ENCODE data around the gene ELOB. TPM values are rescaled to one million over a fixed set of nuclear protein-coding genes. Genes with fewer than 3 reads are reported as not detected.
A peak's percentile ranks its signal among the peaks of the same experiment; 100 is the strongest.

The ELOB gene
- polyA plus RNA-seq (2012; ENCODE audit: insufficient read length, low read depth): 540 TPM

GRCh38 chr16:2777231-2777902 is at the start of gene ELOB:
ELOB (minus strand) TSS chr16:2777280; CDS start chr16:2777239, 41 bp downstream.
- TF ChIP-seq POLR2AphosphoS5 (IDR thresholded peaks at IDR 0.05; ENCODE audit: low read depth, low read length) (peak; percentile 87), TAF1 (IDR thresholded peaks at IDR 0.05; ENCODE audit: borderline replicate concordance, insufficient read depth, low read length) (peak; percentile 90), SIN3A (IDR thresholded peaks at IDR 0.05; ENCODE audit: borderline replicate concordance, insufficient read depth, low read length) (no peak), FOXP2 (optimal IDR thresholded peaks at IDR 0.05; ENCODE audit: borderline replicate concordance, extremely low read depth, extremely low read length, insufficient read depth) (peak; percentile 21), REST (IDR thresholded peaks at IDR 0.05; ENCODE audit: insufficient read depth in 1 of 2, low read depth in 2 of 2, low read length in 2 of 2) (peak in 1 of 2 experiments; percentile 30; a peak in 1 of 4 replicates)

- TF ChIP-seq POLR2AphosphoS5 (IDR thresholded peaks at IDR 0.05; ENCODE audit: low read depth, low read length): no peak
- TF ChIP-seq SIN3A (IDR thresholded peaks at IDR 0.05; ENCODE audit: borderline replicate concordance, insufficient read depth, low read length): no peak
- TF ChIP-seq FOXP2 (optimal IDR thresholded peaks at IDR 0.05; ENCODE audit: borderline replicate concordance, extremely low read depth, extremely low read length, insufficient read depth): no peak
- TF ChIP-seq TAF1 (IDR thresholded peaks at IDR 0.05; ENCODE audit: borderline replicate concordance, insufficient read depth, low read length): no peak
- TF ChIP-seq REST (IDR thresholded peaks at IDR 0.05; ENCODE audit: insufficient read depth in 1 of 2, low read depth in 2 of 2, low read length in 2 of 2): no peak
These were observed 48.8 kb upstream of the ELOB start for GRCh38 chr16:2825906-2826305.

GRCh38 chr16:2825049-2825742 is 48.1 kb upstream of the ELOB start:
- TF ChIP-seq SIN3A (IDR thresholded peaks at IDR 0.05; ENCODE audit: borderline replicate concordance, insufficient read depth, low read length) (no peak), POLR2AphosphoS5 (IDR thresholded peaks at IDR 0.05; ENCODE audit: low read depth, low read length) (no peak), REST (IDR thresholded peaks at IDR 0.05; ENCODE audit: insufficient read depth in 1 of 2, low read depth in 2 of 2, low read length in 2 of 2) (no peak), TAF1 (IDR thresholded peaks at IDR 0.05; ENCODE audit: borderline replicate concordance, insufficient read depth, low read length) (no peak), FOXP2 (optimal IDR thresholded peaks at IDR 0.05; ENCODE audit: borderline replicate concordance, extremely low read depth, extremely low read length, insufficient read depth) (no peak)

GRCh38 chr16:2824626-2825025 is 47.5 kb upstream of the ELOB start:
- TF ChIP-seq TAF1 (IDR thresholded peaks at IDR 0.05; ENCODE audit: borderline replicate concordance, insufficient read depth, low read length) (no peak), FOXP2 (optimal IDR thresholded peaks at IDR 0.05; ENCODE audit: borderline replicate concordance, extremely low read depth, extremely low read length, insufficient read depth) (no peak), REST (IDR thresholded peaks at IDR 0.05; ENCODE audit: insufficient read depth in 1 of 2, low read depth in 2 of 2, low read length in 2 of 2) (no peak), SIN3A (IDR thresholded peaks at IDR 0.05; ENCODE audit: borderline replicate concordance, insufficient read depth, low read length) (no peak), POLR2AphosphoS5 (IDR thresholded peaks at IDR 0.05; ENCODE audit: low read depth, low read length) (no peak)
